MM.1S (cell line): ENCODE measurements around the gene FAIM2.

Source experiments
- DNase-seq: peaks from one replicate; pipeline ENCODE4 v3.0.0-alpha.2; 2015
- H2AFZ ChIP-seq: fragments of 300-600 bp; sonication (generic); 2 replicates; pipeline ENCODE4 v1.6.0; 2016; ENCODE audit warnings: antibody characterized with exemption, low read length
- H3F3A ChIP-seq: fragments of 300-600 bp; sonication (generic); 2 replicates; pipeline ENCODE4 v1.6.1; 2016; ENCODE audit warnings: mild to moderate bottlenecking, antibody characterized with exemption, low read length, moderate library complexity, mixed read lengths; ENCODE audit not compliant: insufficient read depth
- H3K27ac ChIP-seq: fragments of 300-600 bp; sonication (generic); 2 replicates; pipeline ENCODE4 v1.5.1; 2016; ENCODE audit warnings: mild to moderate bottlenecking, low read length
- H3K27me3 ChIP-seq: fragments of 300-600 bp; sonication (generic); replicated peaks from 2 replicates; pipeline ENCODE4 v1.6.0; 2016; ENCODE audit warnings: low read length; ENCODE audit not compliant: insufficient read depth
- H3K36me3 ChIP-seq: fragments of 300-600 bp; sonication (generic); replicated peaks from 2 replicates; pipeline ENCODE4 v1.6.1; 2016; ENCODE audit warnings: mild to moderate bottlenecking, low read length, mixed read lengths; ENCODE audit not compliant: insufficient read depth
- H3K4me1 ChIP-seq: fragments of 300-600 bp; sonication (generic); 2 replicates; pipeline ENCODE4 v1.6.1; 2016; ENCODE audit warnings: low read length, mixed read lengths
- H3K4me2 ChIP-seq: fragments of 300-600 bp; sonication (generic); 2 replicates; pipeline ENCODE4 v1.6.0; 2016; ENCODE audit warnings: low read depth, low read length
- H3K4me3 ChIP-seq: fragments of 300-600 bp; sonication (generic); 2 replicates; pipeline ENCODE4 v1.5.1; 2016; ENCODE audit warnings: low read length, mixed read lengths
- H3K79me2 ChIP-seq: fragments of 300-600 bp; sonication (generic); 2 replicates; pipeline ENCODE4 v1.6.1; 2016; ENCODE audit warnings: mixed run types, low read length, mixed read lengths
- H3K9ac ChIP-seq: fragments of 300-600 bp; sonication (generic); 2 replicates; pipeline ENCODE4 v1.6.1; 2016; ENCODE audit warnings: low read length, mixed read lengths
- H3K9me2 ChIP-seq: fragments of 300-600 bp; sonication (generic); replicated peaks from 2 replicates; pipeline ENCODE4 v1.6.1; 2016; ENCODE audit warnings: mild to moderate bottlenecking, low read length, mixed read lengths; ENCODE audit not compliant: insufficient read depth
- H3K9me3 ChIP-seq: fragments of 300-600 bp; sonication (generic); replicated peaks from 2 replicates; pipeline ENCODE4 v1.6.1; 2016; ENCODE audit warnings: mild to moderate bottlenecking, low read length, mixed read lengths; ENCODE audit not compliant: insufficient read depth
- H4K20me1 ChIP-seq: fragments of 300-600 bp; sonication (generic); 2 replicates; pipeline ENCODE4 v1.6.1; 2016; ENCODE audit warnings: mild to moderate bottlenecking, low read length, moderate library complexity, mixed read lengths; ENCODE audit not compliant: insufficient read depth
- EZH2 ChIP-seq: fragments of 300-600 bp; sonication (generic); optimal IDR thresholded peaks from 2 replicates; pipeline ENCODE3; 2017; ENCODE audit warnings: low read depth, mild to moderate bottlenecking, antibody characterized with exemption, low read length, mixed read lengths
- EZH2phosphoT487 ChIP-seq: fragments of 300-600 bp; sonication (generic); IDR thresholded peaks from 2 replicates; pipeline ENCODE4 v1.6.1; 2018; ENCODE audit warnings: antibody characterized with exemption, low read length
- TF ChIP-seq, protein P1 (sequence below): fragments of 300-600 bp; sonication (generic); IDR thresholded peaks from 2 replicates; pipeline ENCODE4 v1.5.1; 2016; ENCODE audit warnings: antibody characterized with exemption, low read length, mixed read lengths

The FAIM2 gene

DNA sequence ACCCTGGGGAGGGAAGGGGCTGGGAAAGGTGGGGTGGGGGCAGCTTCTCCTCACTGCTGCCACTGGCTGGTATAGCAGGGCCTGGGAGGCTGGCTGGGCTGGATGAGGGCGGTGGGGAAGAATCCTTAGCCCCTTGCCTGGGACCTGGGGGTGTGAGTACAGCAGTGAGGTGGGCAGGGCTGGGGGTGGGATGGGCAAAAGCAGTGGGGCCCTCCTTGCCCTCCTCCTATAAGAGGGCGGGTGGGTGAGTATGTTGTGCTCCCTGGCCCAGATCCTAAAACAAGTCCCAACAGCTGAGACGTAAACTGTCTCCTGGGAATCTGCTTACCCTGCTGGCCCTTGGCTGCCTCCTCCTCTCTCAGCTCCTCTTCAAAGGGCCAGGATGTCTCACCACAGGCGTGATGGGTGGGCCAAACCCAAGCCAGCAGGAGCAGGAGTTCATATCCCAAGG is 77.7 kb downstream of the FAIM2 start:
- H2AFZ ChIP-seq = no peak overlapping the region
- H3K27me3 ChIP-seq = peaks cover 54% of the 10 kb centered on the region
- H3F3A ChIP-seq = no peaks in the 10 kb centered on the region; the same call in 1 of the 2 replicates
- no peak overlapping the region for H3K4me3 ChIP-seq
- no peak for DNase-seq
- H3K79me2 ChIP-seq = no peaks in the 10 kb centered on the region
- no peaks in the 10 kb centered on the region for H3K36me3 ChIP-seq
- TF ChIP-seq EZH2phosphoT487 (no peak), EZH2 (no peak)
- TF ChIP-seq, protein P1, sequence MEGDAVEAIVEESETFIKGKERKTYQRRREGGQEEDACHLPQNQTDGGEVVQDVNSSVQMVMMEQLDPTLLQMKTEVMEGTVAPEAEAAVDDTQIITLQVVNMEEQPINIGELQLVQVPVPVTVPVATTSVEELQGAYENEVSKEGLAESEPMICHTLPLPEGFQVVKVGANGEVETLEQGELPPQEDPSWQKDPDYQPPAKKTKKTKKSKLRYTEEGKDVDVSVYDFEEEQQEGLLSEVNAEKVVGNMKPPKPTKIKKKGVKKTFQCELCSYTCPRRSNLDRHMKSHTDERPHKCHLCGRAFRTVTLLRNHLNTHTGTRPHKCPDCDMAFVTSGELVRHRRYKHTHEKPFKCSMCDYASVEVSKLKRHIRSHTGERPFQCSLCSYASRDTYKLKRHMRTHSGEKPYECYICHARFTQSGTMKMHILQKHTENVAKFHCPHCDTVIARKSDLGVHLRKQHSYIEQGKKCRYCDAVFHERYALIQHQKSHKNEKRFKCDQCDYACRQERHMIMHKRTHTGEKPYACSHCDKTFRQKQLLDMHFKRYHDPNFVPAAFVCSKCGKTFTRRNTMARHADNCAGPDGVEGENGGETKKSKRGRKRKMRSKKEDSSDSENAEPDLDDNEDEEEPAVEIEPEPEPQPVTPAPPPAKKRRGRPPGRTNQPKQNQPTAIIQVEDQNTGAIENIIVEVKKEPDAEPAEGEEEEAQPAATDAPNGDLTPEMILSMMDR = no peak
- H3K9me3 ChIP-seq = no peaks in the 10 kb centered on the region
- peaks cover 5% of the 10 kb centered on the region; the same call in 1 of the 2 replicates for H3K4me1 ChIP-seq
- no peaks in the 10 kb centered on the region for H3K9me2 ChIP-seq
- H3K9ac ChIP-seq = no peak overlapping the region
- no peak overlapping the region for H3K27ac ChIP-seq
- no peak overlapping the region for H3K4me2 ChIP-seq
- no peaks in the 10 kb centered on the region for H4K20me1 ChIP-seq

DNA sequence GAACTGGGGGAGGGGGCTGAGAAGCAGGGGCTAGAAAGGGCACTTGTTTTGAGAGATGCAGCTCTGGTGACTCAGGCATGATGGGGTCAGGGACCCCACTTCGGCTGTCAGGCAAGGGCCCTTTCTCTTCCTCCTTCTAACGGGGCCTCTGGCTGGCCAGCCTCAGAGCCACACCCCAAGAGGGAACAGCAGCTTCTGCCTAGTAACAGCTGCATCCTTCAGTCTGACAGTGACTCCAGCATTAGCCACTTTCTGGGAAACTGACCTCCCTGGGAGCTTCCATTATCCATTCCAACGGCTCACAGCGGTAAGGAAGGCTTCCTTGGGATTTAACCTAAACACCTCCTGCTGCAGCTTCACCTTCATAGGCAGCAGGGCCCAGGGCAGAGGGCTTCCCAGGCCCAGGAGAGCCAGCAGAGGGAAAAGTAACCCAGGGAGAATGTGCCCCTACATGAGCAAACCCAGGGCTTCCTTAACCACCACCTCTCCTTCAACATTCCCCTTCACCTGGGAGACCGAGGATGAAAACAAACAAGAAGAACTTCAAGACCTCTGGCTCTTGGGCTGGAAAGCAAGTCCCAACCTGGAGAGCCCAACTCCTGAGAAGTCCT is 78.2 kb downstream of the FAIM2 start:
- DNase-seq = no peak
- no peak overlapping the region for H3K27ac ChIP-seq
- H2AFZ ChIP-seq = no peak overlapping the region
- H3K79me2 ChIP-seq = no peaks in the 10 kb centered on the region
- no peak overlapping the region for H3K4me3 ChIP-seq
- no peak overlapping the region for H3K9ac ChIP-seq
- H3K4me2 ChIP-seq = no peak overlapping the region
- H3K9me3 ChIP-seq = no peaks in the 10 kb centered on the region
- no peak for TF ChIP-seq EZH2phosphoT487
- no peak for TF ChIP-seq EZH2
- TF ChIP-seq, protein P1 = no peak
- no peaks in the 10 kb centered on the region for H3K9me2 ChIP-seq
- H4K20me1 ChIP-seq = no peaks in the 10 kb centered on the region
- peaks cover 5% of the 10 kb centered on the region; the same call in 1 of the 2 replicates for H3K4me1 ChIP-seq
- H3K36me3 ChIP-seq = no peaks in the 10 kb centered on the region
- peaks cover 50% of the 10 kb centered on the region for H3K27me3 ChIP-seq
- H3F3A ChIP-seq = no peaks in the 10 kb centered on the region; the same call in 1 of the 2 replicates

DNA sequence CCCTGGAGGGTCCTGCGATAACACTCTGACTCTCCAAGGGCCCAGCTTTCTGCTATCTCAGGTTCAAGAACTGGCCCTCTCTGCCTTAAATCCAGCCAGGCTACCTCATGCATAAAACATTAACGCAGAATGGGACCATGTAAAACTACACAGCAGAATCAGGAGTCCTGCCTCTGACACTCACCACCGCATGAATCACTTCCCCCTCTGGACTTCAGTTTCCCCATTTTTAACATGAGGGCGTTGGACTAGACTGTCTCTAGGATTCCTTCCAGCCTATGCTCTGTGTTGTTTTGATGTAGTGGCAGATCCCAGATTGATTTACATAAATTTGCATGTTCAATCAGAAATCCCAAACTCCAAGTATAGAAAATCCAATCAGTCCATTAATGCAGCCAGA is 78.8 kb downstream of the FAIM2 start:
- Histone ChIP-seq H3K4me3 (no peak overlapping the region), H4K20me1 (no peaks in the 10 kb centered on the region), H3K9me2 (no peaks in the 10 kb centered on the region), H3K9ac (no peak overlapping the region), H3K27me3 (peaks cover 45% of the 10 kb centered on the region), H2AFZ (no peak overlapping the region), H3K79me2 (no peaks in the 10 kb centered on the region), H3K27ac (no peak overlapping the region), H3K36me3 (no peaks in the 10 kb centered on the region), H3F3A (no peaks in the 10 kb centered on the region; the same call in 1 of the 2 replicates), H3K9me3 (no peaks in the 10 kb centered on the region), H3K4me2 (no peak overlapping the region), H3K4me1 (peaks cover 6% of the 10 kb centered on the region; the same call in 1 of the 2 replicates)
- no peak for DNase-seq
- TF ChIP-seq EZH2 = no peak
- TF ChIP-seq, protein P1 = no peak
- no peak for TF ChIP-seq EZH2phosphoT487
